GF-D8 (cell line): ENCODE data around the gene PHKG1.
"Not testable (repeated sequence)": the region's sequence is repeated elsewhere in the genome, so short reads cannot be mapped to it uniquely, and the experiment has no call there.

Experiments
- DNase-seq: peaks from one replicate; lab custom pipeline; 2025; lab: John Stamatoyannopoulos, UW

PHKG1 gene

GRCh38 chr7:56083150-56083785, 9.5 kb downstream of the PHKG1 start:
- DNase-seq: no peak

GRCh38 chr7:56081626-56082340, 11.0 kb downstream of the PHKG1 start:
- no peak for DNase-seq

DNA sequence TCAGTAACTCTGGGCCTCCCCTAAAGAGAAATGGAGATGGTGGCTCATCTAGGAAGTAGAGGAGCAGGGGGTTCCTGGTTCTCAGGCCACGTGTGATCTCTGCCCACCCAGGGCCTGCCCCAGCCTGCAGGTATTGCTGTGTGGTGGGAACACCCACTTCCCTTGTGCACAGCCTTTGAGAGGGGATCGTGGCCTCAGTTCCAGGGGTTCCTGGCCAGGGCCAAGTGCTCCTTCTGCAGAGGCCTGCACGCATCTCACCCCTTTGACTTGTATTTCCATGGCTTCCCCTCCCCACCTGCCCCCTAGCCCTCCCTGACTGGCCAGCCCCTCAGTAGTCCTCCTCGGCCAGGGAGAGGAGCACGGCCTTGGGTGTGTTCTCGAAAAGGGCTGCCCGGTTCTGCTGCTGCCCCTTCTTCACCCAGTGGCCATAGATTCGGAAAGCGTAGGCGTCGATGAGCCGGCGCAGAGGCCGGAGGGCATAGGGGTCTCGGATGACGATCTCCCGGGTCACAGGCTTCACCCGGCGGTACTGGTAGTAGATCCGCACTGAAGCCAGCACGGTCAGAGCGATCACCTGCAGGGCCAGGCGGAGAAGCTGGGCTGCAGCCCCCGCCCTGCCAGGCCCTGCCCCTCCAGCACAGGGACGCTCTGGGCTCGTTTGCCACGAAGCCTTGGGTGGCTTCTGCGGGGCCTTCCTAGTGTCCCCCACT, 11.9 kb downstream of the PHKG1 start:
- DNase-seq: not testable (repeated sequence)

DNA sequence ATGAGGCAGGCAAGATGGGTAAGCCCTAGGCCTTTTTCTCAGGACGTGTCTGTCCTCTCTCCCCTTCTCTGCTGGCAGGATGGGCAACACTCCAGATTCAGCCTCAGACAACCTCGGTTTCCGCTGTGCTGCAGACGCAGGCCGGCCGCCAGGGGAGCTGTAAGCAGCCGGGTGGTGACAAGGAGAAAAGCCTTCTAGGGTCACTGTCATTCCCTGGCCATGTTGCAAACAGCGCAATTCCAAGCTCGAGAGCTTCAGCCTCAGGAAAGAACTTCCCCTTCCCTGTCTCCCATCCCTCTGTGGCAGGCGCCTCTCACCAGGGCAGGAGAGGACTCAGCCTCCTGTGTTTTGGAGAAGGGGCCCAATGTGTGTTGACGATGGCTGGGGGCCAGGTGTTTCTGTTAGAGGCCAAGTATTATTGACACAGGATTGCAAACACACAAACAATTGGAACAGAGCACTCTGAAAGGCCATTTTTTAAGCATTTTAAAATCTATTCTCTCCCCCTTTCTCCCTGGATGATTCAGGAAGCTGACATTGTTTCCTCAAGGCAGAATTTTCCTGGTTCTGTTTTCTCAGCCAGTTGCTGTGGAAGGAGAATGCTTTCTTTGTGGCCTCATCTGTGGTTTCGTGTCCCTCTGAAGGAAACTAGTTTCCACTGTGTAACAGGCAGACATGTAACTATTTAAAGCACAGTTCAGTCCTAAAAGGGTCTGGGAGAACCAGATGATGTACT, 13.1 kb downstream of the PHKG1 start:
- no peak for DNase-seq

DNA sequence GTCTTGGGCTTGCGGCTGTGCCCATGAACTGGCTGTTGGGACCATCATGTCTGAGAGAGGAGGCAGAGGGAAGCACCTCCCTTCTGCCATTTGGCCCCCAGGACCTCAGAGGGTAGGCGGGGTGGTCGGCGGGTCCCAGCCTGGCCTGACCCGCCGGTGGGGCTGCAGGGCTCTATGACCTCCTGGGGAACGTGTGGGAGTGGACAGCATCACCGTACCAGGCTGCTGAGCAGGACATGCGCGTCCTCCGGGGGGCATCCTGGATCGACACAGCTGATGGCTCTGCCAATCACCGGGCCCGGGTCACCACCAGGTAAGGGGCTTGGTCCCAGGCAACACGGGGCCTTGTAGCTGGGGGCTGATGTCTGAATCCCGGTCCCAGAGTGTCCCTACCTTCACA, 14.6 kb downstream of the PHKG1 start:
- DNase-seq: no peak

DNA sequence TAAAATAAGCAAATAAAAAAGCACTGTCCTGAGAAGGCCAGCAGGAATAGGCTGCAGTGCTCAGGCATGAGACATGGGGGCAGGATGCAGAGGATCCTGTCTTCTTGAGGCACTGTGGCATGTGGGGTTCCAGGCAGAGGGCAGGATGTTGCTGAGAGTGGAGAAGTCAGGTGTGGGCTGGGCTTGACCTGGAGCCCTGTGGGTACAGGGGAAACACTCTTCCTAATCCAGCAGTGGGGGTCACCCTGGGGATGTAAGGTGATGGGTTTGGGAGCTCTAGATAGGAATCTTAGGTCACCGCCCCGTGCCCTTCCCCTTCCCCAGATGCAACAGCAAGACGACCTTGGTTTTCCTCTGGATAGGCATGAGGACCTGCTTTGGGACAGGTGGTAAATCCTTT, 15.1 kb downstream of the PHKG1 start:
- no peak for DNase-seq

DNA sequence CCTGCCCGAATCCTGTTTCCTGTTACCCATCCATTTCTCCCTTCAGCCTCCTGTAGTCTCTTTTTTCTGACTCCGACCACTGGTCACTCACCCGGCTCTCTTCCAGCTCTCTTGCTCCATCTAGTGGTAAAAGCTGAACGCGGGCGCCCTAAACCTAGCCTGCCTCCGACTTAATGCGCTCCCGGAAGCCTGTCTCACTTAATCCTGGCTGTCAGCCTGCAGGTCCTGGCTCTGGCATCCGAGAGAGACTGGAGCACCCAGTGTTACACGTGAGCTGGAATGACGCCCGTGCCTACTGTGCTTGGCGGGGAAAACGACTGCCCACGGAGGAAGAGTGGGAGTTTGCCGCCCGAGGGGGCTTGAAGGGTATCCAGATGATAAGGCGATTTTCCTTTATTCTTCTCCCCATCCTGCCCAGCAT, 18.4 kb downstream of the PHKG1 start:
- DNase-seq: peak; percentile 30

GRCh38 chr7:56066376-56066775, 26.4 kb downstream of the PHKG1 start:
- not testable (repeated sequence) for DNase-seq

DNA sequence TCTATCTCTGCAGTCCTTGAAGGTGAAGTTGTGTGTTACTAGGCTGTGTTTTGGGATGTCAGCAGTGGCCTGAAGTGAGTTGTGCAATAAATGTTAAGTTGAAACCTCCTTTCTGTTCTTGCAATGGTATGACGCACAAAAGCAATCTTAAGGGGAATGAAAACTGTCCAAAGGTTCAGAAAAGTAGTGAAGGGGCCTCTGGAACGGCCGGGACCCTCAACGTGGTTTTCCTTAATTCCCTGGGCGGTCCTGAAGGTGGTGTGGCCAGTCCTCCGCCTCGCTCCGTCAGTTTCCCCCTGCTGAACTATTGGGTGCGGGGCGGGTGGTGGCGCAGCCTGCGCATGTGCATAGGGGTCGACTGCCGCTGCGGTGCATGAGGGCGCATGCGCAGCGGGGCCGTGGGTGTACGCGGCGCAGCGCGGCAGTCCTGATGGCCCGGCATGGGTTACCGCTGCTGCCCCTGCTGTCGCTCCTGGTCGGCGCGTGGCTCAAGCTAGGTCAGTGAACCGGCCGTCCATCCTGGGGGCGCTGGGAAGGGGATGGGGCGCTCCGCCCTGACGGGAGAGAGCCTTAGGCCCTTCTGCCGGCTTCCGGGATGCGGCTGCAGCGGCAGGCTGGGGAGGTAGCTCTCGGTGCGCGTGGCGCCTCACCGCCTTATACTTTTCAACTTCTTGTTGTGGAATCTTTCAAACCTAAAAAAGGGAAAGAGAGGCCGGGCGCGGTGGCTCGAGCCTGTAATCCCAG, 28.7 kb downstream of the PHKG1 start, which contains the start of gene SUMF2:
Gene SUMF2, plus strand, starts transcription at position 405 of the 744 bp plus-strand sequence. Its CDS starts 26 bp downstream, at position 431.
- peak; percentile 79 for DNase-seq

DNA sequence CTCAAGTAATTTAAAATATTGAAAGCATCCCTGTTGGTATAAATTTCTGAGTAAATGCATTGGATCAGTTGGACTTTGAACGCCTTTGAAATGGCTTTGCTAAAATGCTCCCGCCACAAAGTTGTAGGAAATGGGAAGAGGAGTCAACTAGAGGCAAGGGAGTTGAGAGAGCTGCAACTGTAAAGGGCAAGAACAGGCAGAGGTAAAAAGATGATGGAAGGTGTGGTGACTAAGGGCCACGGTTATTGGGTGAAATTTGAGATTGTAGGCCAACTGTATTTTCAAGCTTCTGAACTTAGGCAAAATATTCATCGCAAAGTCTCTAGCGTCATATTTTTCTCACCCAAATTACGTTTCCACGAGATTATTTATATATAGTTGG, 29.3 kb downstream of the PHKG1 start:
- DNase-seq: no peak

DNA sequence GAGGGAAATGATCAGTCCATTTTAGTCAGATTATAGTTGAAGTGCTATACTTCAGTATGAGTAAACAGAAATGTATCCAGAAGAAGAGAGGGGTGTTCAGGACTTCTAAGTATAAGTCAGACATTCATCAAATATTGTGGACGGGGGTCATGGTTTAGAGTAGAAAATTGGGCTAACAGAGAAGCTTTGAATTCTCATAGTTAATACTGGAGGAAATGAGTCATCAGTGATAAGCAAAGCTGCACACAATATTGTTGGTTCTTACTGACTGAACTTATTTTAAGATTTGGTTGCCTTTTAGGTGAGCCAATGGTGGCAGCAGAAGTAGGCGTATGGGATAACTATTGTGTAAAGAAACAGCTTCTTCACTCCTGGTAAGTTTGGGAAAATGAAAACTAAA, 30.4 kb downstream of the PHKG1 start:
- DNase-seq: no peak

GRCh38 chr7:56053993-56054392, 38.8 kb downstream of the PHKG1 start:
- DNase-seq: no peak

DNA sequence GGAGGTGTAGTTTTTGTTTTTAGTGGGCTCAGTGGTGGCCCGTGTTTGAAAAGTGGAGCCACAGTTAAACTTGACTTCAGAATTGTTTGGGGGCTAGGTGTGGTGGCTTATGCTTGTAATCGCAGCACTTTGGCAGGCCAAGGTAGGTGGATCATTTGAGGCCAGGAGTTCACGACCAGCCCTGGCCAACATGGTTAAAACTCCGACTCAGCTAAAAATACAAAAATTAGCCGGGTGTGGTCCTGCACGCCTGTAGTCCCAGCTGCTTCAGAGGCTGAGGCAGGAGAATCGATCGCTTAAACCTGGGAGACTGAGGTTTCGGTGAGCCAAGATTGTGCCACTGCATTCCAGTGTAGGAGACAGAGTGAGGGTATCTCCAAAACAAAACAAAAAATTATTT, 39.4 kb downstream of the PHKG1 start:
- DNase-seq: no peak

- DNase-seq: peak; percentile 95
These were observed 41.2 kb downstream of the PHKG1 start, which contains the start of the genes CCT6A and PSPH for GRCh38 chr7:56051339-56052191. TSS of gene CCT6A (plus strand) at chr7:56051765. CDS start at chr7:56051849, 84 bp downstream. TSS of gene PSPH (minus strand) at chr7:56051444. CDS start at chr7:56021212, 30,232 bp downstream.

DNA sequence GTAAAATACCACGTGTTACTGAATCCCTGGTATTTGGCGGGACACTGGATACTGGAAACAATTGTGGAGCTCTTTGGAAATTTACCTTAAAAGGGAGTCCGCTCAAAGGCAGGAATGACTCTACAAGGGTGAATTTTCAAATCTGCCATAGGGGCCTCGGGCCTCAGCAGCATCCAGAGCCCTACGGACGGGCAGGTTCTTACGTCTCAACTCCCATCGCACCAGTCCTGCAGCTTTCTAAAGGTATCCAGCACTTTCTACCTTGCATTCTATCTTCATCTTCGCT, 41.8 kb downstream of the PHKG1 start:
- DNase-seq: no peak

DNA sequence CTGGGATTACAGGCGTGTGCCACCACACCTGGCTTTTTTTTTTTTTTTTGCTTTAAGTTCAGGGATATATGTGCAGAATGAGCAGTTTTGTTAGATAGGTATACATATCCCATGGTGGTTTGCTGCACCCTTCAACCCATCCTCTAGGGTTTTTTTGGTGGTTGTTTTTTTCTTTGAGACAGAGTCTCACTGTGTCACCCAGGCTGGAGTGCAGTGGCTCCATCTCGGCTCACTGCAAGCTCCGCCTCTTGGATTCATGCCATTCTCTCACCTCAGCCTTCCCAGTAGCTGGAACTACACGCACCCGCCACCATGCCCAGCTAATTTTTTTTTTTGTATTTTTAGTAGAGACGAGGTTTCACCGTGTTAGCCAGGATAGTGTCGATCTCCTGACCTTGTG, 44.0 kb downstream of the PHKG1 start:
- DNase-seq: not testable (repeated sequence)

- no peak for DNase-seq
These were observed 44.5 kb downstream of the PHKG1 start for GRCh38 chr7:56048245-56048644.

- not testable (repeated sequence) for DNase-seq
These were observed 45.2 kb downstream of the PHKG1 start for GRCh38 chr7:56047446-56048116.

DNA sequence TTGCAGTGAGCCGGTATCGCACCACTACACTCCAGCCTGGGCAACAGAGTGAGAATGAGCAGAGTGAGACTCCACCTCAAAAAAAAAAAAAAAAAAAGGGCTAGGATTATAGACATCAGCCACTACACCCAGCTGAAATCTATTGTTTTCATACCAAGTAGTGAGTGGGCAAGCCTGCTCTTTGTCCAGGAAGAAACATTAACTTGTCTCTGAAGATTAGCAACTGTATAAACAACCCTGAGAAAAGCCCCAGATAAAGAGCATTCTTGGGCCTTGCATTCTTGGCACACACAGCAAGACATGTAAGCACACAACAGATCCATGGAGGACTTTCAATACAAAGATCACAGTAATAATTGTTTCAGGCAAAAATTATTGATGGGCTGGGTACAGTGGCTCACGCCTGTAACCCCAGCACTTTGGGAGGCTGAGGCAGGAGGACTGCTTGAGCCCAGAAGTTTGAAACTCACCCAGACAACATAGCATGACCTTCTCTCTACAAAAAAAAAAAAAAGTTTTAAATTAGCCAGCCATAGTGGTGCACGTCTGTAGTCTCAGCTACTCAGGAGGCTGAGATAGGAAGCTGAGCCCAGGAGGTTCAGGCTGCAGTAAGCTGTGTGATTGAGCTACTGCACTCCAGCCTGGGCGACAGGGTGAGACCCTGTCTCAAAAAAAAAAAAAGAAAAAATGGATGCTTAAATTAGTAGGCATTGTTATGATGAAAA, 45.9 kb downstream of the PHKG1 start:
- DNase-seq: no peak
